GM12873 (cell line): ENCODE data around the gene SLFN14.

Source experiments
- TF ChIP-seq, protein P1 (sequence below): IDR thresholded peaks from 2 replicates; pipeline ENCODE4 v1.5.1; 2012; ENCODE audit warnings: low read depth, mild to moderate bottlenecking, moderate library complexity, low read length, control low read depth; ENCODE audit not compliant: insufficient read depth; ENCODE audit errors: missing control alignments

SLFN14 gene

DNA sequence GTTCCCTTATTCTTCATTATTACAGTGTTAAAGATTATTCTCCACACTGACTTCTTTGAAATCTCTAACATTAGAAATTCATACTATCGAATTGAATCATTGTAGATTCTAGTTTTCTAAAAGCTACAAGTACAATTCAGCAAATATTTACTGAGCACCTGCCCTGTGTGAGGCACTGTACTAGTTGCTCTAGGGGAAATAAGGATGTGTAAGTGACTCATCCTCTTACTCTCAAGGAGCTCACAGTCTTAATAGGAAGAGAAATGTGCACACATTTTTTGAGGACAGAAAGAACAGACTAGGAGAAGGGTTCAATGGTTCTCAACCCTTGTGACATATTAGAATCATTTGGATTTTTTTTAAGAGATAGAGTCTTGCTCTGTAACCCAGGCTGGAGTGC lies 15.5 kb downstream of the SLFN14 start:
- TF ChIP-seq, protein P1, sequence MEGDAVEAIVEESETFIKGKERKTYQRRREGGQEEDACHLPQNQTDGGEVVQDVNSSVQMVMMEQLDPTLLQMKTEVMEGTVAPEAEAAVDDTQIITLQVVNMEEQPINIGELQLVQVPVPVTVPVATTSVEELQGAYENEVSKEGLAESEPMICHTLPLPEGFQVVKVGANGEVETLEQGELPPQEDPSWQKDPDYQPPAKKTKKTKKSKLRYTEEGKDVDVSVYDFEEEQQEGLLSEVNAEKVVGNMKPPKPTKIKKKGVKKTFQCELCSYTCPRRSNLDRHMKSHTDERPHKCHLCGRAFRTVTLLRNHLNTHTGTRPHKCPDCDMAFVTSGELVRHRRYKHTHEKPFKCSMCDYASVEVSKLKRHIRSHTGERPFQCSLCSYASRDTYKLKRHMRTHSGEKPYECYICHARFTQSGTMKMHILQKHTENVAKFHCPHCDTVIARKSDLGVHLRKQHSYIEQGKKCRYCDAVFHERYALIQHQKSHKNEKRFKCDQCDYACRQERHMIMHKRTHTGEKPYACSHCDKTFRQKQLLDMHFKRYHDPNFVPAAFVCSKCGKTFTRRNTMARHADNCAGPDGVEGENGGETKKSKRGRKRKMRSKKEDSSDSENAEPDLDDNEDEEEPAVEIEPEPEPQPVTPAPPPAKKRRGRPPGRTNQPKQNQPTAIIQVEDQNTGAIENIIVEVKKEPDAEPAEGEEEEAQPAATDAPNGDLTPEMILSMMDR: no peak

DNA sequence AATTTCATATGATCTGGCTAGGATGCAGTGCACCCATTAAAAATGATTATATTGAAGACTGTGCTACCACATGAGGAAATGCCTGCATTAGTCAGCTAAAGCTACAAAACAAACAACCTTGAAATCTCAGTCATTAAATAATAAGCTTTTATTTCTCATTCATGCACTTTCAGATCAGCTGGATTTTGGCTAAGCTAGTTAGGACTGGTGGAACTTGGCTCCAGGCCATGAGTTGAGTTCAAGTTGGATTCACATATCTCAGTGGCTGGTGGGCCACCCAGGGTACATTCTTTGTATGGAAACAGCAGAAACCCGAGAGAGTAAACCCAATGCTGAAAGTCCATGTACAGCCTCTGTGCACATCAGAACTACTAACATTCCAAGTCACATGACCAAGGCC lies 16.8 kb downstream of the SLFN14 start:
- TF ChIP-seq, protein P1: no peak

DNA sequence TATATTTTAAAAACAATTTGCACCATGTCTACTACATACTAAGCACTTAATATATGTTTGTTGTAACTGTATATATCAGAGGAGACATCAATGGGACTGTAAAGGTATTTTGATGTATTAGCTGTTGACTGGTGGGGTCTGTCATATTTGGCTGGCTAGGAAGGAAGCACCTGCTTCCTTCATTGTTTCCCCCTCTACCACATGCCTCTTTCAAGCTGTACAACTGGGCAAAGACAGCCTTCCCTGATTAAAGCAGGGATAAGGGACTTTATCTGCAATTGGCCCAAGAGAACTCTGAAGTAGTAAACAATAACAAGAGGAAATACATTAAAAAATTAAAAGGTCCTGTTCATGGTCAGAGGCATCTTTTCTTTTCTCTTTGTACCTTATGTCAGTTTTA lies 17.6 kb downstream of the SLFN14 start:
- TF ChIP-seq, protein P1: no peak

DNA sequence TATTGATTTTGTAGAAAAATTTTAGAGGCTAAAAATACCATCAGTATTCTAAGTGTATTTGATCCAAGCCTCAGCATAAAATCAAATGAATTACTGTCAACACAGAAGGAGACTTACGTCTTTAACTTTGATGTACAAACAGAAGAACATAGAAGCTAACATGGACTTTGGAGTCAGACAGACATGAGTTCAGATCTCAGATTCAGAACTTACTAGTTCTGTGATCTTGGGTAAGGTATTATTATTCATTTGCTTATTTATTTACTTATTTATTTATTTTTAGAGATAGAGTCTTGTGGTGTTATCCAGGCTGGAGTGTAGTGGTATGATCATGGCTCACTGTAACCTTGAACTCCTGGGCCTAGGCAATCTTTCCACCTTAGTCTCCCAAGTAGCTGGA lies 19.2 kb downstream of the SLFN14 start:
- TF ChIP-seq, protein P1: no peak

DNA sequence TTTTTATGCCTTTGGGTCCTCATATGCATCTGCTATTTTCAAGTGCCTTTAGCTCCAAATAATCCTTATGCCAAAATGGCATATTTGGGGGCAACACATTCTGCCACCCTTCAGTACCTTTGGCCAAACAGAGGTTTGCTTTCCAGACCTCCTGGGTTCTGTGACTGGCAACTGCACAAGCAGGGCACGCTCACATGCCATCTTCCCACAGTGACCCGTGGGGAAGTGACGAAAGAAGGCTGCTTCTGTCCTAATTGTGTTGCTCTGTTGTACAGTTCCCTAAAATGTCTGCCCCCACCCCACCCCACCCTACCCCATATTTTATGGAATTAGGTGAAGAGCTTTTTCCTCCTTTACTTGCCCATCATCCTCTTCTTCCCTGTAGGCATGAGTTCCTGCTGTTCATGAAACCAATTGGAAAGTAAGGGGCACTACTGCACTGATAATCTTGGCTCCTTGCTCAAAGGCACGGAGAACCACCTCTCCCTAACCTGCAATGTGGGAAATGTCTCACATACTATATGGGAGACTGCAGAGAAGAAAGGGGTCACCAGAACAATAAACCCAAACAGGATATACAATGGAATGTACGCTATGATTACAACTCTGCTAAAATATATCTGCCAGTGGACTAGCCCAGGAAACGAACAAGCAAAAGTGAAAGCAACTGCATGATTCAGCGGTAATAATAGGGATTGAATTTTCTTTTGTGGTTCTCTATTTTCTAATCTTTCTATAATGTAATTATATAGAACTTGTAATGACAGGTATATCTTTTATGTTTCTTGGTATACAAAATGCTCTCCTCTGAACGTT lies 19.8 kb downstream of the SLFN14 start:
- TF ChIP-seq, protein P1: no peak

DNA sequence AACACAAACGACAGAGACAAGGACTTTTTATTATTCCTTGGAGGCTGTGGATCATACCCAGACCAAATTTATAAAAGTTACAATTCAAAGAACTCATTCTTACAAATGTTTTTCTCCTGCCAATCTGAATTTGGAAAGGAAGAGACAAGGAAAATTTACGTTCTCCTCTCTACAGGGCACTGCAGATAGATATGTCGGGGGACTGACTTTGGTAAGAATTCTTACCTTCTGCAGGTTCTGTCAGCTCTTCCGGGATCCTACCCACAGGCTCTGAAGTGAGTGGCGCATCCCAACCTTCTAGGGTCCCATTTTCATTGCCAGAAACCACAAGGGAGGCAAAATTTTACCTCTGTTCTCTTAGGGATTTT lies 21.0 kb downstream of the SLFN14 start:
- TF ChIP-seq, protein P1: no peak

DNA sequence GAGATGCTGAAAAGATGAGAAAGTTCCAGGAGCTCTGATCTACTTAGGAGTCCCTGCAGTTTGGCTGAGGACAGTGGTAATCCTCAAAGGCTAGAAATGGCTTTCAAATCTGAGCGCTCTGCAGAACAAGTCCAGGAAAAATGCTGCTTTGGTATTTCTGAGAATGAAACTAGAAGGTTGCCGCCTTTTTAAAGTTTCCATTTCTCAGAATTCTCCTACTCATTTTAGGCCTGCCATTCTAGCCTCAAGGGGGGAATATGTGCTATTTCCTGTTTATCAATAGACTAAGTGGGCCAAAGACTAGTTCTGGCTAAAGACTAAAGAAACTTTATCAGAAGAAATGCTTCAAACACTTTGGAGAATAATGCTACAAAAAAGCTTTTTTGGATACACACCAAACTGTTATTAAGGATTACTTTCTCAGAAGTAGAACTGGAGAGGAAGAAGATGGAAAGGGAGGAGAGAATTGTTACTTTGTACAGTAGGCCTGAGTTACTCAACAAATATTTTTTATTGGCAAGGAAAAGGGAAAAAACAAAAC lies 22.9 kb downstream of the SLFN14 start, which contains the start of gene SLFN12L:
Gene SLFN12L, minus strand, starts transcription at position 78 of the 541 bp plus-strand sequence. CDS start 15,314 bp downstream, outside the sequence.
- TF ChIP-seq, protein P1: no peak
